ENCODE measurements around the gene VDAC2. TPM values are rescaled to one million over a fixed set of nuclear protein-coding genes. Genes with fewer than 3 reads are reported as not detected.
A peak's percentile ranks its signal among the peaks of the same experiment; 100 is the strongest.
"Not testable (repeated sequence)": the region's sequence is repeated elsewhere in the genome, so short reads cannot be mapped to it uniquely, and the experiment has no call there.

VDAC2 gene
- total RNA-seq, 2 experiments from 2014 or later: 98.6 to 122 TPM

DNA sequence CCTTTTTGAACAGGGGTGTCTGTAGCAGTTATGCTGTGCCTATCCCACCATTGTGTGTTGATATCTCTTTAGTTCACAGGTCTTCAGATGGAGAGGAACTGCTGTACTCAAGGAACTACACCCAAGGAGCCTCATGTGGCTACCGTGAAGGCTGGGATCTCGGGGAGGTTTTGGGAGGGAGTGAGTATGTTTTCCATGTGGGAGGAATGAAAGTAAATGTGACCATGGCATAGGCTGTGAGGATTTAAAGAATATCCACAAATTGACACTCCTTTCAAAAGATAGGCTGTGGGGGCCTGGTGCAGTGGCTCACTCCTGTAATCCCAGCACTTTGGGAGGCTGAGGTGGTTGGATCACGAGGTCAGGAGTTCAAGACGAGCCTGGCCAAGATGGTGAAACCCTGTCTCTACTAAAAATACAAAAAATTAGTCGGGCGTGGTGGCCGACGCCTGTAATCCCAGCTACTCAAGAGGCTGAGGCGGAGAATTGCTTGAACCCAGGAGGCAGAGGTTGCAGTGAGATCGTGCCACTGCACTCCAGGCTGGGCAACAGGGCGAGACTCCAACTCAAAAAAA is 7.5 kb upstream of the VDAC2 start:
- H3K36me3 Mint-ChIP-seq (ENCODE audit: low read depth); H3K4me3 Mint-ChIP-seq; POLR2A ChIA-PET; H3K27me3 Mint-ChIP-seq; H3K9me3 Mint-ChIP-seq; DNase-seq; H3K27ac Mint-ChIP-seq: not testable (repeated sequence)
- CTCF ChIA-PET: interaction anchor here (0.6 to 4.1 kb wide), 4 partner anchors 9 to 32 kb away, joined by 3 to 18 read pairs (median 6); partner anchors contain the start of gene COMTD1
- peaks cover 11% of the 10 kb centered on the region for H3K4me1 Mint-ChIP-seq

DNA sequence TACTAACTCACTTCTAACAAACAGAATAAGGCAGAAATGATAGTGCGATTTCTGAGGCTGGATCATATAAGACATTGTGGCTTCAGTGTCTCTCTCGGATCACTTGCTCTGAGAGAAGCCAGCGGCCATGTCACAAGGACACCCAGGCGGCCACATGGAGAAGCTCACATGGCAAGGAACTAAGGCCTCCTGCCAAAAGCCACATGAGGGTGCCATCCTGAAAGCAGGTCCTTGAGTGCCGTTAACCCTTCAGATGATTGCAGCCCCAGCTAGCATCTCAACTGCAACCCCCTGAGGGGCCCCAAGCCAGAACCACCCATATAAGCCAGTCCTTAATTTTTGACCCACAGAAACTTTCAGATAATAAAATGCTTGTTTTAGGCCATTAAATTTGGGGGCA is 6.9 kb upstream of the VDAC2 start:
- Mint-ChIP-seq H3K4me1 (peaks cover 15% of the 10 kb centered on the region), H3K9me3 (no peaks in the 10 kb centered on the region), H3K4me3 (no peak overlapping the region), H3K27ac (no peak overlapping the region), H3K27me3 (no peaks in the 10 kb centered on the region), H3K36me3 (ENCODE audit: low read depth) (no peaks in the 10 kb centered on the region)
- ChIA-PET CTCF (interaction anchor here (0.6 to 4.1 kb wide), 6 partner anchors 8 to 92 kb away, joined by 3 to 18 read pairs (median 4); partner anchors contain the start of genes COMTD1 and SAMD8), POLR2A (no interaction called here)
- DNase-seq: no peak

DNA sequence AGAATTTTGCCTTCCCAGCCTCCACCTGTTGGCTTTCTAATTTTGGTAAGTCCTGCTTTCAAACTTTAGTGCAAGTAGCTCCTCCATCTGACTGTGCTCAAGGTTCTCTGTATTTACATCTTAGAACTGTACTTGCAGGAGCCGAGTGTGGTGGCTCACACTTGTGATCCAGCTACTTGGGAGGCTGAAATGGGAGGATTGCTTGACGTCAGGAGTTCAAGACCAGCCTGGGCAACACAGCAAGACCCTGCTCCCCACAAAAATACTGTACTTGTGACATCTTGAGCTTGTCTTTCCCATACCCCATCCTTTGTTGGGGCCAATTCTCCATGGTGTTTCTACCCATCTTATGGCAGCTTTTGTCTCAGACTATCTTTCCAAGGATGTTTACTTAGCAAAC is 4.7 kb upstream of the VDAC2 start:
- Mint-ChIP-seq H3K27ac (no peak overlapping the region), H3K36me3 (ENCODE audit: low read depth) (no peaks in the 10 kb centered on the region), H3K27me3 (no peaks in the 10 kb centered on the region), H3K4me1 (peaks cover 21% of the 10 kb centered on the region), H3K4me3 (no peak overlapping the region), H3K9me3 (no peaks in the 10 kb centered on the region)
- no peak for DNase-seq
- ChIA-PET POLR2A (no interaction called here), CTCF (interaction anchor here (0.6 to 4.1 kb wide), 11 partner anchors 9 to 1432 kb away, joined by 3 to 18 read pairs (median 4); partner anchors contain the start of gene COMTD1)

DNA sequence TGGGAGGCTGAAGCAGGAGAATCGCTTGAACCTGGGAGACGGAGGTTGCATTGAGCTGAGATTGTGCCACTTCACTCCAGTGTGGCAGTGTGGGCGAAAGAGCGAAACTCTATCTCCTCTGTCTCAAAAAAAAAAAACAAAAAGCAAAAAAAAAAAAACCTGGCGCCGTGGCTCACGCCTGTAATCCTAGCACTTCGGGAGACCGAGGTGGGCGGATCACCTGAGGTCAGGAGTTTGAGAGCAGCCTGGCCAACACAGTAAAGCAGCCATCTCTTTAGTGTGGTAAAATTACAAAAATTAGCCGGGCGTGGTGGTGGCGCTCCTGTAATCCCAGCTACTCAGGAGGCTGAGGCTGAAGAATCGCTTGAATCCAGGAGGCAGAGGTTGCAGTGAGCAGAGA is 4.0 kb upstream of the VDAC2 start:
- H3K27ac Mint-ChIP-seq; H3K27me3 Mint-ChIP-seq; H3K36me3 Mint-ChIP-seq (ENCODE audit: low read depth); H3K9me3 Mint-ChIP-seq; POLR2A ChIA-PET; H3K4me3 Mint-ChIP-seq; DNase-seq: not testable (repeated sequence)
- H3K4me1 Mint-ChIP-seq: peaks cover 24% of the 10 kb centered on the region
- CTCF ChIA-PET: interaction anchor here (0.7 to 4.1 kb wide), 8 partner anchors 10 to 181 kb away, joined by 3 to 18 read pairs (median 6); partner anchors contain the start of gene COMTD1

DNA sequence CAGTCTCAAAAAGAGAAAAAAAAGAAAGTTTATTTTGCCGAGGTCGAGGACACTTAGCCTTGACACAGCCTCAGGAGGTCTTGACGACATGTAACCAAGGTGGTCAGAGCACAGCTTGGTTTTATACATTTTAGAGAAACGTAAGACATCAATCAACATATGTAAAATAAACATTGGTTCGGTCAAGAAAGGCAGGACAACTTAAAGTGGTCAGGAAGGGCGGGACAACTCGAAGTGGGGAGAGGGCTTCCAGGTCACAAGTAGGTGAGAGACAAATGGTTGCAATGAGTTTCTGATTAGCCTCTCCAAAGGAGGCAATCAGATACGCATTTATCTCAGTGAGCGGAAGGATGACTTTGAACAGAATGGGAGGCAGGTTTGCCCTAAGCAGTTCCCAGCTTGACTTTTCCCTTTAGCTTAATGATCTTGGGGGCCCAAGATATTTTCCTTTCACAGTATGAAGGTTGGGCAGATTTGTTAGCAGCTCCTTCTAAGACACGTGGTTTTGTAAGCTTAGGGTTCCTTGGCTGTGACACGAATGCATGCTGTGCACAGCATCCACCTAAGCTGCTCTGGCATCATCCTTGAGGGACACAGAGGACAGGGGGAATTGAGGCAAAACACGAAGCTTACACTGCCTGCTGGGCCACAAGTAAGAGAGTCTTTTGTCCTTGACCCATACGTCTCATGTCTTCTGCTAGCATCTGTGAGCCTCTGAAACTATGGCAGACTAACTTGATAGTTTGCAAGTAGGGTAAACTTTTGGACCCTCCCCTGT is 3.3 kb upstream of the VDAC2 start:
- Mint-ChIP-seq H3K27me3 (no peaks in the 10 kb centered on the region), H3K9me3 (no peaks in the 10 kb centered on the region), H3K36me3 (ENCODE audit: low read depth) (peaks cover 7% of the 10 kb centered on the region), H3K27ac (no peak overlapping the region), H3K4me1 (peaks cover 30% of the 10 kb centered on the region), H3K4me3 (no peak overlapping the region)
- no peak for DNase-seq
- POLR2A ChIA-PET: no interaction called here
- CTCF ChIA-PET: interaction anchor here (1.4 to 5.6 kb wide), 6 partner anchors 11 to 138 kb away, joined by 3 to 55 read pairs (median 12); partner anchors contain the start of gene COMTD1

DNA sequence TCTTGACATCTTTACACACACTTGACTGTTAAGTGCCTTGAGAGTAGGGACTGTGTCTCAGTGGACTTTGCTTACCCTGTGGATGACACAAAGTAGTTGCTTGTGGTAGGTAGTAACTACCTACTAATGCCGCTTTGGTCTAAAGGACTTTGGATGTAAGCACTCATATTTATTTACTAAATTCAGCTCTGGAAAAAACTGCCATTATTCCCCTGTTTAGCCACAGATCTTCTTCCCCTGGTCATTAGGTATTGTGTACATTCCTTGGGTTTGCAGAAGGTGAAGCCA is 2.8 kb upstream of the VDAC2 start:
- H3K36me3 Mint-ChIP-seq (ENCODE audit: low read depth): peaks cover 12% of the 10 kb centered on the region
- H3K4me3 Mint-ChIP-seq: no peak overlapping the region
- no peak for DNase-seq
- ChIA-PET CTCF (interaction anchor here (1.5 to 5.6 kb wide), 4 partner anchors 11 to 27 kb away, joined by 6 to 55 read pairs (median 12); partner anchors contain the start of gene COMTD1), POLR2A (no interaction called here)
- peaks cover 35% of the 10 kb centered on the region for H3K4me1 Mint-ChIP-seq
- H3K27me3 Mint-ChIP-seq: no peaks in the 10 kb centered on the region
- H3K9me3 Mint-ChIP-seq: no peaks in the 10 kb centered on the region
- no peak overlapping the region for H3K27ac Mint-ChIP-seq

DNA sequence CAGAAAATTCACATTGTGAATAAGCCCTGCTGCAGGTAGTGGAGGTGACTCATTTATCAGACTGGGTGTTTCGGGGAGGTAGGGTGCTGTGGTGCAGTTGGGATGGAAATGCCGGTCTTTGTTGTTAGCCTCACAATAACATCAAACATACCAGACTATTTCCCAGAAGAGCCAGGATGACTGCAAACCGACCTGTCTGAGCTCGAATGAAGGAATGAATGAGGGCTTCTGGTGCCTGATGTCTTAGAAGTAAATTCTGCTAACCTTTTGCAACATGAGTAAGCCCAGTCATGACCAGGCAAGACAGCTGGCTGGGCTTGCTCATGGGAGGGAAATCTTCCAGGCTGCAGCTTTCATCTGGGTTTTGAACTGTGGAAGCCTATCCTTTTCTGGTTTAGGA is 2.4 kb upstream of the VDAC2 start:
- POLR2A ChIA-PET: no interaction called here
- Mint-ChIP-seq H3K36me3 (ENCODE audit: low read depth) (peaks cover 16% of the 10 kb centered on the region), H3K27me3 (no peaks in the 10 kb centered on the region), H3K4me3 (no peak overlapping the region), H3K27ac (peak overlapping the region; percentile 100), H3K9me3 (no peaks in the 10 kb centered on the region), H3K4me1 (peaks cover 37% of the 10 kb centered on the region)
- no peak for DNase-seq
- CTCF ChIA-PET: interaction anchor here (1.5 to 5.6 kb wide), 4 partner anchors 12 to 27 kb away, joined by 6 to 55 read pairs (median 12); partner anchors contain the start of gene COMTD1

DNA sequence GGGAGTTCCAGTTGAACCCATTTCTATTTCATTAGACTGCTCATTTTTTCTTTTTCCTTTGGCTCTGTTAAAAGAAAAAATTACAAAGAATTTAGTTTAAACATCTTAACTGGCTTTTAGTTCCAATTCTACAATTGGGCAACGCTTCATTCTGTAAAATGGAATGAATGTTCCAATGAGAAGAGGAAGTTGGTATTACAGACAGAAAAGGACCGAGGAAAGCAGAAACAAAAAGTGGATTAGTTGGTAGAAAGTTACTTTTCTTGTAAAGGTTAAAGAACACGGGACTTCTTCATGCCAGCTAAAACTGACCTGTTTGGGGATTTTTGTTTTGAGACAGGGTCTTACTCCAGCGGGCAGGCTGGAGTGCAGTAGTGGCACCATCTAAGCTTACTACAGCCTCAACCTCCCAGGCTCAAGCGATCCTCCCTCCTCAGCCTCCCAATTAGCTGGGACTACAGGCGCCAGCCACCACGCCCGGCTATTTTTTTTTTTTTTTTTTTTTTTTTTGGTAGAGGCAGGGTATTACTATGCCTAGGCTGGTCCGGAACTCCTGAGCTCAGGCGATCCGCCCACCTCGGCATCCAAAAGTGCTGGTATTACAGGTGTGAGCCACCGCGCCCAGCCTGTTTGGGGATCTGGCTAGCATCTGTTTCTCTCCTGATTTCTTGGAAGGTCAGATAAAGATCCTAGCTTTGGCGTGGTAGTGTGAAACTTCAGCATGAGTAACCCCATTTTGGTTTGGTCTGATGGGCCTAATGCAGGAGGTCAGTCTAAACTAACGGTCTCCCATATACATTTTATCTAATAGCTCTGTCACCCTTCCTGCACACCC is 1.3 kb upstream of the VDAC2 start:
- no peaks in the 10 kb centered on the region for H3K9me3 Mint-ChIP-seq
- POLR2A ChIA-PET: no interaction called here
- H3K27ac Mint-ChIP-seq: peak overlapping the region; percentile 100
- H3K4me1 Mint-ChIP-seq: peaks cover 43% of the 10 kb centered on the region
- CTCF ChIA-PET: interaction anchor here (0.6 to 5.6 kb wide), 16 partner anchors 9 to 1342 kb away, joined by 3 to 55 read pairs (median 5); partner anchors contain the start of gene COMTD1
- peak; percentile 8 for DNase-seq
- H3K36me3 Mint-ChIP-seq (ENCODE audit: low read depth): peaks cover 23% of the 10 kb centered on the region
- peak overlapping the region; percentile 97 for H3K4me3 Mint-ChIP-seq
- H3K27me3 Mint-ChIP-seq: no peaks in the 10 kb centered on the region

DNA sequence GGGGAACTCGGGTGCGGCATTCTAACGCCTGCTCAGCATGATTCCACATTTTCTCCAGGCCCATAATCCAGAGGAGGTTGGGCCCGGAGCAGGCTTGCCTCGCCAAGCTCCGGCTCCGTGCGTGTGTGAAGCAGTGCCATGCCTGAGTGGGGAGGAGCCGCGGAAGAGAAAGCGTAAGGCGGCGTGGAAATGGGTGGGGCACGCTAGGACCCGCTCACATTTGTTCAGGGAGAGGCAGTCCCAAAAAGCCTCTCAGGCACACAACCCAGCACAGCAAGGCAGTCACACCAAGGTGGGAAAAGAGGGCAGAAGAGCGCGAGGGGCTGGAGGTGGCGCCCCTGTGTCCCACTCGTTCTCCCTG is 695 bp upstream of the VDAC2 start:
- Mint-ChIP-seq H3K36me3 (ENCODE audit: low read depth) (peaks cover 28% of the 10 kb centered on the region), H3K9me3 (no peaks in the 10 kb centered on the region), H3K4me3 (peak overlapping the region; percentile 97), H3K4me1 (peaks cover 45% of the 10 kb centered on the region), H3K27ac (peak overlapping the region; percentile 100), H3K27me3 (no peaks in the 10 kb centered on the region)
- ChIA-PET CTCF (interaction anchor here (0.6 to 5.6 kb wide), 13 partner anchors 9 to 1020 kb away, joined by 3 to 55 read pairs (median 6); partner anchors contain the start of gene COMTD1), POLR2A (no interaction called here)
- DNase-seq: peak; percentile 86

DNA sequence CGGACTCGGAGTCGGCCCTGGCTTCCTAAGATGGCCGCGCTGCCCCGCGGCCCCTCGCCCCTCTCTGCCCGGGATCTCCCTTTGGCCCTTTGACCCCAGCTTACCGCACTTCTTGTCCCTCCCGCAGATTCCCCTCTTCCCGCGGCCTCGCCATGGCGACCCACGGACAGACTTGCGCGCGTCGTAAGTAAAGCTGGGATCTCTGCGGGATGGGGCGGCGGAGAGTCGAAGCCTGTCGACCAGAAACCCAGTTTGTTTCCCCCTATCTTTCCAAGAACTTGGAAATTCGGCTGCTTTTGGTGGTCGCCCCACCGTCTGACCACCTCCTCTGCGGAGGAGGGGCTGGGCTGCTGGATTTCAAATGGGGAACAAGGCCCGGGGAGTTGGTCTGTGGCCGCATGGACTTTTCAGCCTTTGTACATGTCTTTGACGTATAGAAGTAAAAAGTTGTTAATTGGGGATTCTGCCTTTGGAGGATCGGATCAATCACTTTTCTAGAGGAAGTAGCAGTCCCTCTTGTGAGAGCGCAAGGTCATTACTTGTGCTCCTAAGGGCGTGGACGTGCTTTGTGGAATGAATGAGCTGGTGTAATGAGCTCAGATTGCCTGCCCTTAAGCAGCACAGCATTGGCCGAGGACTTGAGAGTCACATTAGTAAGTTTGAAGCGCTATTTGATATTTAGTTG is 553 bp downstream of the VDAC2 start:
- H3K36me3 Mint-ChIP-seq (ENCODE audit: low read depth): peaks cover 32% of the 10 kb centered on the region
- H3K4me3 Mint-ChIP-seq: peak overlapping the region; percentile 97
- DNase-seq: peak; percentile 42
- H3K9me3 Mint-ChIP-seq: no peaks in the 10 kb centered on the region
- ChIA-PET CTCF (interaction anchor here (0.7 to 5.6 kb wide), 8 partner anchors 12 to 81 kb away, joined by 3 to 55 read pairs (median 6); partner anchors contain the start of gene COMTD1), POLR2A (interaction anchor here (0.6 to 1.3 kb wide), 6 partner anchors 19 to 708 kb away, joined by 3 to 7 read pairs (median 4); partner anchors contain the start of gene COMTD1)
- no peaks in the 10 kb centered on the region for H3K27me3 Mint-ChIP-seq
- H3K4me1 Mint-ChIP-seq: peaks cover 48% of the 10 kb centered on the region
- peak overlapping the region; percentile 100 for H3K27ac Mint-ChIP-seq

DNA sequence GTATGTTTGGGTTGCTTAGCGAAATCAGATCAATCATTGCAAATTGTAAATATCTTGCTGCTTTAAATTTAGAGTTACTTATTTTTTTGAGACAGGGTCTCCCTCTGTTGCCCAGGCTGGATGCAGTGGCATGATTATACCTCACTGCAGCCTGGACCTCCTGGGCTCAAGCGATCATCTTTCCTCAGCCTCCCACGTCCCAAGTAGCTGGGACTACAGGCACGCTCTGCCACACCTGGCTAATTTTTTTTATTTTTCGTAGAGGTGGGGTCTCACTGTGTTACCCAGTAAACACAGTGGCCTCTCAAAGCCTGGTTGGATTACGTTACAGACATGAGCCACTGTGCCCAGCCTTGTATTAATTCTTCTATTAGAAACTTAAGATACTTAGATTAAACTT is 1.7 kb downstream of the VDAC2 start:
- H3K4me3 Mint-ChIP-seq: peak overlapping the region; percentile 97
- no peaks in the 10 kb centered on the region for H3K9me3 Mint-ChIP-seq
- peaks cover 40% of the 10 kb centered on the region for H3K36me3 Mint-ChIP-seq (ENCODE audit: low read depth)
- DNase-seq: no peak
- ChIA-PET CTCF (interaction anchor here (5.3 to 5.6 kb wide), 2 partner anchors 17 to 23 kb away, joined by 40 to 55 read pairs; partner anchors contain the start of gene COMTD1), POLR2A (no interaction called here)
- no peaks in the 10 kb centered on the region for H3K27me3 Mint-ChIP-seq
- peak overlapping the region; percentile 57 for H3K27ac Mint-ChIP-seq
- H3K4me1 Mint-ChIP-seq: peaks cover 51% of the 10 kb centered on the region

DNA sequence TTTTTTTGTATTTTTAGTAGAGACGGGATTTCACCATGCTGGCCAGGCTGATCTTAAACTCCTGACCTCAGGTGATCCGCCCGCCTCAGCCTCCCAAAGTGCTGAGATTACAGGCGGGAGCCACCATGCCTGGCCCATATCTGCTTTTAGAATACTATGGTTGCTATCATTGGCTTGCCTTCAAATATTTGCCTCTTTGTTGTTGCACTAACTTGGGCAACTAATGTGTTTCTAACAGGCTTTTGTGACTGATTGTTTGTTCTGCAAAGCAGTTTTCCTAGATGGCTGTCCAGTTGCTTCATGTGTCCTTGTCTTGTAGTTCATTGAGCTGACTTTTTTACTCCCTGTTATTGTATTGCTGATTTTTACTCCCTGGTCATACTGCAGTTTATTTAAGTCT is 9.7 kb downstream of the VDAC2 start:
- peaks cover 48% of the 10 kb centered on the region for H3K4me1 Mint-ChIP-seq
- no peaks in the 10 kb centered on the region for H3K9me3 Mint-ChIP-seq
- ChIA-PET POLR2A (no interaction called here), CTCF (interaction anchor here (0.6 to 7.0 kb wide), 3 partner anchors 13 to 1343 kb away, joined by 3 to 52 read pairs (median 3); partner anchors contain the start of gene COMTD1)
- no peak for DNase-seq
- H3K36me3 Mint-ChIP-seq (ENCODE audit: low read depth): peaks cover 60% of the 10 kb centered on the region
- no peaks in the 10 kb centered on the region for H3K27me3 Mint-ChIP-seq
- no peak overlapping the region for H3K4me3 Mint-ChIP-seq
- H3K27ac Mint-ChIP-seq: no peak overlapping the region

Measured in activated CD4-positive, alpha-beta T cell treated with anti-CD3 and anti-CD28 coated beads, Interleukin-2, amount 10 ng/mL, durations not matched to agents 7 days and 5 days (primary cell).